ENCODE results near the gene NEK6. TPM values are rescaled to one million over a fixed set of nuclear protein-coding genes. Genes with fewer than 3 reads are reported as not detected.

The NEK6 gene
- total and polyA plus RNA-seq, 10 of the 15 experiments (the other 5 are each of a cell fraction or from before 2014, with no cell fraction given): 31.3 to 161 (median 89.2) TPM

DNA sequence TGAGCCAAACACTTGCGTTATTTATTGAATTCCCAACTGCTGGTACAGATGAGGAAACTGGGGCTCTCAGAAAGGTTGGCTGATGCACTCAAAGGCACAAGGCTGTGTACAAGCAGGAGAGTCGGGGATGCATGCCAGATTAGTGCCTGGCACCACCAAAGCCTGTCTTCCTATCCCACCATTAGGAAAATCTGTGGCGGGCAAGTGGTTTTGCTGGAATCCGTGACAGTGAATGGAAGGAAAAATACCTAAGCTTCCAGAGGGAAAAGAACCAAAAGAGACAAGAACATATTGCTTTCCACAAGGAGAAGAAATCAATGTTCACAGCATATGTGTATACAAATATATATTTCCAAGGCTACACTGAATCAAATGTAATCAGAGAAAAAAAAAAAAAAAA, 106.4 kb downstream of the NEK6 start (continued):
- TF ChIP-seq, protein P1, sequence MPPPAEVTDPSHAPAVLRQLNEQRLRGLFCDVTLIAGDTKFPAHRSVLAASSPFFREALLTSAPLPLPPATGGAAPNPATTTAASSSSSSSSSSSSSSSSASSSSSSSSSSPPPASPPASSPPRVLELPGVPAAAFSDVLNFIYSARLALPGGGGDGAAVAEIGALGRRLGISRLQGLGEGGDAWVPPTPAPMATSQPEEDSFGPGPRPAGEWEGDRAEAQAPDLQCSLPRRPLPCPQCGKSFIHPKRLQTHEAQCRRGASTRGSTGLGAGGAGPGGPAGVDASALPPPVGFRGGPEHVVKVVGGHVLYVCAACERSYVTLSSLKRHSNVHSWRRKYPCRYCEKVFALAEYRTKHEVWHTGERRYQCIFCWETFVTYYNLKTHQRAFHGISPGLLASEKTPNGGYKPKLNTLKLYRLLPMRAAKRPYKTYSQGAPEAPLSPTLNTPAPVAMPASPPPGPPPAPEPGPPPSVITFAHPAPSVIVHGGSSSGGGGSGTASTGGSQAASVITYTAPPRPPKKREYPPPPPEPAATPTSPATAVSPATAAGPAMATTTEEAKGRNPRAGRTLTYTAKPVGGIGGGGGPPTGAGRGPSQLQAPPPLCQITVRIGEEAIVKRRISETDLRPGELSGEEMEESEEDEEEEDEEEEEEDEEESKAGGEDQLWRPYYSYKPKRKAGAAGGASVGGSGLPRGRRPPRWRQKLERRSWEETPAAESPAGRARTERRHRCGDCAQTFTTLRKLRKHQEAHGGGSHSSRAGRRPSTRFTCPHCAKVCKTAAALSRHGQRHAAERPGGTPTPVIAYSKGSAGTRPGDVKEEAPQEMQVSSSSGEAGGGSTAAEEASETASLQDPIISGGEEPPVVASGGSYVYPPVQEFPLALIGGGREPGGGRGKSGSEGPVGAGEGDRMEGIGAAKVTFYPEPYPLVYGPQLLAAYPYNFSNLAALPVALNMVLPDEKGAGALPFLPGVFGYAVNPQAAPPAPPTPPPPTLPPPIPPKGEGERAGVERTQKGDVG (CRISPR knock-in tag; IDR thresholded peaks at IDR 0.05): no peak
- TF ChIP-seq, protein P2, sequence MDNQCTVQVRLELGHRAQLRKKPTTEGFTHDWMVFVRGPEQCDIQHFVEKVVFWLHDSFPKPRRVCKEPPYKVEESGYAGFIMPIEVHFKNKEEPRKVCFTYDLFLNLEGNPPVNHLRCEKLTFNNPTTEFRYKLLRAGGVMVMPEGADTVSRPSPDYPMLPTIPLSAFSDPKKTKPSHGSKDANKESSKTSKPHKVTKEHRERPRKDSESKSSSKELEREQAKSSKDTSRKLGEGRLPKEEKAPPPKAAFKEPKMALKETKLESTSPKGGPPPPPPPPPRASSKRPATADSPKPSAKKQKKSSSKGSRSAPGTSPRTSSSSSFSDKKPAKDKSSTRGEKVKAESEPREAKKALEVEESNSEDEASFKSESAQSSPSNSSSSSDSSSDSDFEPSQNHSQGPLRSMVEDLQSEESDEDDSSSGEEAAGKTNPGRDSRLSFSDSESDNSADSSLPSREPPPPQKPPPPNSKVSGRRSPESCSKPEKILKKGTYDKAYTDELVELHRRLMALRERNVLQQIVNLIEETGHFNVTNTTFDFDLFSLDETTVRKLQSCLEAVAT (IDR thresholded peaks at IDR 0.05): no peak
- TF ChIP-seq IKZF2 (IDR thresholded peaks at IDR 0.05) (no peak), EP300 (IDR thresholded peaks at IDR 0.05; ENCODE audit: borderline replicate concordance in 1 of 2, control insufficient read depth in 1 of 2, low read depth in 2 of 2, low read length in 2 of 2) (no peak)

DNA sequence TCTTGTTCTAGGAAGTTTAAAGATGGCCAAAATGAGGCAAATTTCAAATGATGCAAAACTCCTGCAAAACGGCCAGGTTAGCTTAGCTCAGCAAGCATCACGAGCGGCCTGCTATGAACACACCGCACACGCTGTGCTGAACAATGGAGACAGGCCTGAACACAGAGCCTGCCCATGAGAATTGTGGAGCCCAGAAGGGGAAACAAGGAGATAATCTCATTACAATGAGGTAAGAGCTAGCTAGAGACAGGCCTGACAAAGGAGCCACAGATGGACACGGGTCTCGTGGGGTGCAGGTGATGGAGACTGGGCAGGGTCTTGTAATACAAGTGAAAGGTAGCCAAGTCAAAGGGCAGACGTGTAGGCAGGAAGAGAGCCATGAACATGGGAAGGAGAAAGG, 107.3 kb downstream of the NEK6 start:
- Histone ChIP-seq H2AFZ (ENCODE audit: control insufficient read depth, low read depth, low read length) (no peak overlapping the region), H3K9me3 (replicated peaks; ENCODE audit: control insufficient read depth, insufficient read depth, low read length) (no peaks in the 10 kb centered on the region), H3K4me3 (no peak overlapping the region), H3K27ac (ENCODE audit: control insufficient read depth, insufficient read depth) (no peak overlapping the region), H3K4me1 (ENCODE audit: control insufficient read depth, insufficient read depth, low read length) (no peaks in the 10 kb centered on the region; the same call in 1 of the 2 replicates), H3K4me2 (ENCODE audit: control insufficient read depth, insufficient read depth) (no peak overlapping the region), H3K36me3 (ENCODE audit: control insufficient read depth in 2 of 2, insufficient read depth in 2 of 2, low read length in 1 of 2) (no peaks in the 10 kb centered on the region; a peak in 1 of 4 replicates), H3K79me2 (ENCODE audit: control insufficient read depth, insufficient read depth, low read length) (peaks cover 2% of the 10 kb centered on the region), H4K20me1 (ENCODE audit: control insufficient read depth, insufficient read depth) (no peaks in the 10 kb centered on the region; the same call in 1 of the 2 replicates), H3K27me3 (replicated peaks in 1 of 2; ENCODE audit: control insufficient read depth in 2 of 2, insufficient read depth in 2 of 2, low read length in 1 of 2) (no peaks in the 10 kb centered on the region), H3K9ac (ENCODE audit: control insufficient read depth, insufficient read depth, low read length) (no peak overlapping the region)
- BruUV-seq (replicated peaks): no TSS peak
- 80% methylated on average over 8 of the region's 8 CpGs for WGBS (ENCODE audit: insufficient coverage, insufficient replicate concordance, low lambda C conversion rate, missing lambda C conversion rate)
- DNase-seq (ENCODE audit: low read depth, low spot score) (no peak), FAIRE-seq (no peak), ATAC-seq (no peak)
- in situ Hi-C loops (cut with MboI): no loop called here
- RAD21 ChIA-PET (ENCODE audit: unreplicated experiment): no interaction called here
- POLR2A ChIA-PET: no interaction called here
- SMC1A ChIA-PET (ENCODE audit: uncharacterized antibody, unreplicated experiment): interaction anchor here (0.9 to 1.2 kb wide), 3 partner anchors 13 to 55 kb away, joined by 3 to 4 read pairs (median 3); no protein-coding TSS in a partner anchor
- intact Hi-C loops (cut with micrococcal nuclease; ENCODE audit: unreplicated experiment): no loop called here
- no peak for TF ChIP-seq BACH1 (IDR thresholded peaks at IDR 0.05; ENCODE audit: borderline replicate concordance)
- CTCF ChIA-PET: no interaction called here

All from GM12878 (cell line).